Stimulated activated CD8-positive, alpha-beta memory T cell treated with anti-CD3 and anti-CD28 coated beads, Interleukin-12 subunit alpha, Interleukin-12 subunit beta, amount 100 ng/mL, for 24 hours (primary cell): ENCODE data around the gene SLC8B1.
A peak's percentile ranks its signal among the peaks of the same experiment; 100 is the strongest.

ENCODE experiments used
- DNase-seq: peaks from one replicate; pipeline ENCODE4 v3.0.0-alpha.2; 2020; ENCODE audit errors: extremely low read depth

SLC8B1 gene

DNA sequence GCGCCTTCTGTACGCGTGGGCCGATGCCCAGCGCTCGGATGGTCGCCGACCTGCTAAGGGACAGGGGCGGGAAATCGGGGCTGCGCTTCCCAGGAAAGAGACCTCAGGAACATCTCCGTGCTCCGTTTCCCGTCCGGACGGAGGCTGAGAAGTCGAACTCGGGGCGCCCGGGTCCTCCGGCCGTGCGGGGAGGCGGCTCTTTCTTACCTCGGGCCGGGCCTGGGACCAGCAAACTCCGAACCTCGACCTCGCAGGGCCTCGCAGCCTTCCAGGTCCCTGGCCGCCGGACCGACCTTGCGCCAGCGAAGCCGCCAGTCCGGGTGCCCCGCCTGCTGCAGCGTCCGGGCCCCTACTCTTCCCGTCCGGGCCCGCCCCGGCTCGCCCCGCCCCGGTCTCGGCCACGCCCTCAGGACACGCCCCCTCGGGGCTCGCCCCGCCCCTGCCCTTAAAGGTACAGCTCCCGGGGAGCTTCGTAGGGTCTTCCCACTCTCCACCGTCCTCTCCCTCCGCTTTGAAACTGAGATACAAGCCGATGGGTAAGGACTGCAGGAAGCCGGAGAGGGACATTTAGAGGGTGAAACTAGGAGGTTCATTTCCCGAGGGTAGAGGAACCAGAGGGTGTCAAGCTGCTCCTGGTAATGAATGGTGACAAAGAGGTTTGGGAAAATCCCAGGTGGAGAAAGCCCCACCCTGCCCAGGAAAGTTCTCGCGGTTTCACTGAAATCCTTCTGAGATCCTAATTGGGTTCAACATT lies at the start of gene SLC8B1:
SLC8B1 (minus strand) TSS at position 324 of the 754 bp plus-strand sequence. CDS start 2,231 bp downstream, outside the sequence.
- DNase-seq, result peak; percentile 63

DNA sequence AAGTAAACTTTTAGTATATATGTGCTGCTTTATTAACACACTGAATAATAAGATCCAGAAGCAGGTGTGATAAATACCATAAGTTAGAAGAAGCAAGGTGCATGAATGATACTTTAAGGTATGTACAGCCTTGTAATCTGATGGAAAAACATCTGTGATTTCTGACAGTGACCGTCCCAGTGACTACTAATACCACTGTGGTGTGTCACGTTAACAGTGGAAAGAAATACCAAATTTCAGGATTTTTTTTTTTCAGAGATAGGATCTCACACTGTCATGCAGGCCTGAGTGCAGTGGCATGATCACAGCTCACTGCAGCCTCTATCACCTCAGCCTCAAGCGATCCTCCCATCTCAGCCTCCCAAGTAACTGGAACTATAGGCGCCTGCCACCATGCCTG lies 47.3 kb upstream of the SLC8B1 start:
- no peak for DNase-seq

DNA sequence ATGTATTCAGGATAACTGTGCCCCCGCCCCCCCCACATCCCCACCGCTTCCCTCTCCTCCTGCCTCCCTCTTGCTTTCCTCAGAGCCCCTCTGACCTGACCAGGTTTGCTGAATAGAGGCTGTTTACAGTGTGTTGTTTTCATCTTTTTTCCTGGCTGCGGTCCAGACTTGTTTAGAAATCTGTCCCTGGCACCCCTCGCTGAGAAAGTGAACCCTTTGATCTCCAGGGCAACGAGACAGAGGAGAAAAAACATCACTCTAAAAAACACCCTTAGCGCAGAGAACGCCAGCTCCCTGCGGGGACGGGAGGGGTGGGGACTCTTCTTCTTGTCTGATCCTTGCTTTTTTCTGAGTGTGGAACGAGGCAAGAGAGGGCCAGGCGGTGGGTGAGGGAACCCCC lies 46.3 kb upstream of the SLC8B1 start:
- DNase-seq, result no peak

DNA sequence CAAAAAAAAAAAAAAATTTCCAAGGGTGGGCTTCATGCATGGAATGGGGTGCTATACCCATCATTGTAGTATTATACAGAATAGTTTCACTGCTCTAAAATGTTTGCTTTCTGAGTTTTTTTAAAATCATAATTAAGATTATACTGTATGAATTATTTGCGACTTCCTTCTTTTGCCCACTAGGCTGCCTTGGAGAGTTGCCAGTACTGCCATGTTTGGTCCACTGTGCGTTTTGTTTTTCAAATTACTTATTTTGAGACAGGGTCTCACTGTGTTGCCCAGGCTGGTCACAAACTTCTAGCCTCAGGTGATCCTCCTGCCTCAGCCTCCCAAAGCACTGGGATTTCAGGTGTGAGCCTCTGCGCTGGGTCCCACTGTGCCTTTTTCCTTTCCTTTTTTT lies 43.4 kb upstream of the SLC8B1 start:
- no peak for DNase-seq

DNA sequence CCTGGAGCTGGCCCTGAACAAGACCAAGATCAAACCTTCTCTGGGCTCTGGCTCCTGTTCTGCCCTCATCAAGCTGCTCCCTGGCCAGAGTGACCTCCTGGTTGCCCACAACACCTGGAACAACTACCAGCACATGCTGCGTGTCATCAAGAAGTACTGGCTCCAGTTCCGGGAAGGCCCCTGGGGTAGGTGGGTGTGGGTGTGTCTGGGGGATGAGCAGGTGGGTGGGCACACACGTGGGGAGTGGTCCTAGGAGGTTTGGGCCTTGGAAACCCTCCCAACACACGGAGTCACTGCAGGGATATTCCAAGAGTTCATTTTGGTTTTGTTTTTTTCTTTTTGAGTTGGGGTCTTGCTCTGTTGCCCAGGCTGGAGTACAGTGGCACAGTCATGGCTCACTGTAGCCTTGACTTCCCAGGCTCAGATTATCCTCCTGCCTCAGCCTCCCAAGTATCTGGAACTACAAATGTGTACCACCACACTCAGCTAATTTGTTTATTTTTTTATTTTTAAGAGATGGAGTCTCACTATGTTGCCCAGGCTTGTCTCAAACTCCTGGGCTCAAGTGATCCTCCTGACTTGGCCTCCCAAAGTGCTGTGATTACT lies 40.0 kb upstream of the SLC8B1 start:
- no peak for DNase-seq

DNA sequence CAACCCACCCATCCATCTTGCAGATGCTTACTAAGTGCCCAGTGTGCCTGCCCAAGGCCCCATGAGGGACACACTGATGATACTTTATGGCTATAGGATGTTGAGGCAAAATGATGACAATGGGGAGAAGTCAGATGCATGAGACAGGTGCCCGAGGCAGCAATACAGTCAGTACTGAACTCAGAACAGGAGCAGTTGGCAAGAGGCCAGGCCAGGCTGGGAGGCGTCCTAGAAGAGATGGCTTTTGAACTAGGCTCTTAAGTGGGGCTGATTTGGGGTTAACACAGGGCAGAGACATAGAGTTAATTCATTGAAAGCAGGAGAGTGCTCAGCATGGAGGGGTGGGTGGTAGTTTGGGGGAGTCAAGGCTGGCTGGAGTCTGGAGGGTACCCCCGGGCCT lies 39.1 kb upstream of the SLC8B1 start:
- no peak for DNase-seq

DNA sequence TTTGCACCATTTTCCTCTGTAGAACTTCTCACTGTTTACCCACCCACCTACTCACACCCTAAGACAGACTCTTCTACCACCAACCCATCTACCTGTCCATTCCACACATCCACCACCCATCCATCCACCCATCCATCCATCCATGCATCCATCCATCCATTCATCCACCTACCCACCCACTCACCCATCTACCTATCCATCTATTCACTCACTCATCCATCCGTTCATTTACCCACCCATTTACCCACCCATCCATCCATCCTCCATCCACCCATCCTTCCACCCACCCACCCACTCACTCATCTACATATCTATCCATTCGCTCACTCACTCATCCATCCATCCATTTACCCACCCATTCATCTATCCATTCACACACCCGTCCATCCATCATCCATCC lies 38.5 kb upstream of the SLC8B1 start:
- no peak for DNase-seq

DNA sequence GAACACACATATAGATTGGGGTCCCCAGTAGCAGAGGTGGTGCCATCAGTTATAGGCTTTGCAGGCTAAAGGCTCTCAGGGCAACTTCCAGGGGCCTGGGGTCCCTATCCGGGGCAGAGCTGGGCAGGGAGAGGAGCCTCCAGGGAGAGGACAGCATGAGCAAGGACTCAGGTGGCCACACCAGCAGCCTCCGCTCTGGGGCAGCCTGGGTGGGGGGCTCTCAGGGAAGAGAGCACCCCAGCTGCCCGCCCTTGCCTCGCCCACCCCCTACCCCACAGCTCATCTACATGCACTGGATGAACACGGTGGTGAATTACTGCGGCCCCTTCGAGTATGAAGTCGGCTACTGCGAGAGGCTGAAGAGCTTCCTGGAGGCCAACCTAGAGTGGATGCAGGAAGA lies 37.5 kb upstream of the SLC8B1 start:
- DNase-seq, result no peak

DNA sequence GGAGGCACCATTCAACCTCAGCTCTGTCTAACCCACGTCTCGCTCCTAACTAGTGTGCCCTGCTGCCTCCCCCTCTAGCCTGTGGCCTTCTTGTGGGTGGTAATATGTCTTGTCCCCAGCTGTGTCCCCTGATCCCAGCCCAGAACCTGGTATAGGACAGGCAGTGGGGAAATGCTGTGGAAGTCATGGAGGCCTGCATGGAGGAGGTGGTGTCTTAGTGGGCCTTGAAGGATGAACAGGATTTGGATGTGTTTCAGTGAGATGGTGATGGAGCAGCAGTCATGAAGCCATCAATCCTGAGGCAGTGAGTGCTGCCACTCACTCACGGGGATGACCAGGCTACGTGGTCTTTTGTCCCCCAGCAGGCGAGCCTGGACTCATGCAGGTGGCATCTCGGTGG lies 36.9 kb upstream of the SLC8B1 start:
- no peak for DNase-seq

DNA sequence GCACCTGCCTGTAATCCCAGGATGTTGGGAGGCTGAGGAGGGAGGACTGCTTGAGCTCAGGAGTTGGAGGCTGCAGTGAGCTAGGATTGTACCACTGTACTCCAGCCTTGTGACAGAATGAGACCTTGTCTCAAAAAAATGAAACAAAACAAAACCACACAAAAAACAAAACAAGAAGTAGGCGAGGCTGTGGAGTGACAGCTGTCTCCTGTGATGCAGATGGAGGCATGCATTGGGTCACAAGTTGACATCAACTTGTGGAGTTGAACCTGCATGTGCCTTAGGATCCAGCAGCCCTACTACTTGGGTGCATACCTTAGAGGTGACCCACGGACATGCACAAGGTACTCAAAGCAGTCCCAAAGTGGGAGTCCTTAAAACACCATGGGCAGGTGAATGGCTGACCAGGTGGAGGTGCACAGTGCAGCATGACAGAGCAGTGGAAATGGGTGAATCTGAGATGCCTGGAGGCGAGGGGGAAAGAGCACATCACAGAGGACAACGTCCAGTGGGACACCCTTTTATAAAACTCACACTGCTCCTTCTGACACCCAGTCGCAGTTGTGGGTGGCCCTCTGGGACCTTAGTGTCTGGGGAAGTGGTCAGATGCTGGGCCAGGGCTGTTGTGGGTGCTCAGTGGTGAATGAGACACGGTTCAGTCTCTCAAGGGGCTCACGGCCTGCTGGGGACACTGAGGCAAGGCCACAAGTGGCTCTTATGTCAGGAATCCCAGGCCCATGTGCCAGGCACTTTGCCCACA lies 36.2 kb upstream of the SLC8B1 start:
- DNase-seq, result no peak

DNA sequence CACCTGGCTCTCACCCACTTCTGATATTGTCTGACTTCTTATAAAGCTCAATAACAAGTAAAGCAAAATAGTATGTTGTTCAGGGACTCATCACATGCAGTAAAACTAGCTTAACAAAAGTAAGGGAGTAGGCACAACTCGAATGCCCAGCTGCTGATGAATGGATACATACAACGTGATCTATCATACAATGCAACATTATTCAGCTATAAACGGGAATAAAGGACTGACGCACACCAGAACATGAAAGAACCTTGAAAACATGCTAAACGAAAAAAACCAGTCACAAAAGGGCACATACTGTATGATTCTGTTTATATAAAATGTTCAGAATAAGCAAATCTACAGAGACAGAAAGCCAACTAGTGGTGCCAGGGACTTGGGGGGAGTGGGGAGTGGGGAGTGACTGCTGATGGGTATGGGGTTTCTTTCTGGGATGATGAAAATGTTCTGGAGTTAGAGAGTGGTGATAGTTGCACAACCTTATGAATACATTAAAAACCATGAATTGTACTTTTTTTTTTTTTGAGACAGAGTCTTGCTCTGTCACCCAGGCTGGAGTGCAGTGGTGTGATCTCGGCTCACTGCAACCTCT lies 34.6 kb upstream of the SLC8B1 start:
- DNase-seq, result no peak

DNA sequence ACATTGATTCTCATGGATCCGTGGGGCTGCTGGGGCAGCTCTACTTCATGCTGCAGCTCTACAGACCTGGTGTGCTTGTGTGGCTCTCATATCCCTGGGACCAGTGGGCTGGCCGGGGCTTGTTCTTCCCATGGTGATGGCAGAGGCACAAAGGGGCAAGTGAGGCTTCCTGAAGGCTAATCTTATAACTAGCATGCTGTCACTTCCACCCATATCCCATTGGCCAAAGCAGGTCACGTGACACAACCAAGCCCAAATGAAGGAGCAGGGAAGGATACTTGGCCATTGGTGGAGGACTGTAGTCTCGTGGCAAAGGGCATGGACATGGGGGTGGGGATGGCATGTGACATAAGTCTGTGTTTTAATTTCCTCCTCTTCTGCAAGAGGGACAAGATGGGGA lies 33.4 kb upstream of the SLC8B1 start:
- no peak for DNase-seq

DNA sequence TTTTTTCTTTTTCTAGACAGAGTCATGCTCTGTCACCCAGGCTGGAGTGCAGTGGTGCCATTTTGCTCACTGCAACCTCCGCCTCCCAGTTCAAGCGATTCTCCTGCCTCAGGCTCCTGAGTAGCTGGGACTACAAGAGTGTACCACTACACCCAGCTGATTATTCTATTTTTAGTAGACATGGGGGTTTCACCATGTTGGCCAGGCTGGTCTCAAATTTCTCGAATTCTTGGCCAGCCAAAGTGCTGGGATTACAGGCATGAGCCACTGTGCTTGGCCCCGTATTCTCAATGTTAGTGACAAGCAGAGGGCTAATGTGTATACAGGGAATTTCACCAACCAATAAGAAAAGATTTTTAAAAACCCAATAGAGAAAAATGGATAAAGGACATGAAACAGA lies 31.9 kb upstream of the SLC8B1 start:
- DNase-seq, result no peak

DNA sequence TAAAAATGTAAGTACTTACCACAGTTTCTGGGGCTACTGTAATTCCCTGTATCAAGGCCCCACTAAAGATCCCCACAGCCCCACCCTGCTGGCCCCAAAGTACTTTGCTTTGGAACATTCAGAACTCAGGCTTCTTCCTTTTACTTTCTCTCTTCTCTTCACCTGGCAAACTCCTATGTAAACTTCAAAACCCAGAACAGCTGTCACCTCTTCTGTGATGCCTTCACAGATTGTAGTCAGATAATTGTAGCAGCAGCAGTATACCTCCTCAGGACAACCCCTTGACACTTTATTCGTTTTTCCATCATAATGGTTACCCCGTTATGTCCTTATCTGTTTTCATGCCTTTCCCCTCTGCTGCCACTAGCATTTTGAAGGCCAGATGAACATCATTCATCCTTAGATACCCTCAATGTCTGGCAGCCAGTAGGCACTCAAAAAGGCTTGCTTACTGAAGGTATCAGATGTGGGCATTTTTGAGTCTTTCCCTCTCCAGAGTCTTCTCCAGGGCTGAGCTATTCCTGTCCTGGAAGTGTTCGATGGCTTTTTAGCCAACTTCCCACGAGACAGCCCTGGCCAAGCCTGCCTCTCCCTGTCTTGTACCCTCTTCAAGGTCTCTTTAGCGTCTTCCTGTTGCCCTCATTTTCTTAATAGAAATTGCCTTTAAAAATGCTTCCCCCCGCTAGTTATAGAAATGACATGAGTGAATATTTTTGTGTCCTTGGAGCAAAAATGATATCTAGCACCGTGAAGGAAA lies 30.9 kb upstream of the SLC8B1 start:
- no peak for DNase-seq

DNA sequence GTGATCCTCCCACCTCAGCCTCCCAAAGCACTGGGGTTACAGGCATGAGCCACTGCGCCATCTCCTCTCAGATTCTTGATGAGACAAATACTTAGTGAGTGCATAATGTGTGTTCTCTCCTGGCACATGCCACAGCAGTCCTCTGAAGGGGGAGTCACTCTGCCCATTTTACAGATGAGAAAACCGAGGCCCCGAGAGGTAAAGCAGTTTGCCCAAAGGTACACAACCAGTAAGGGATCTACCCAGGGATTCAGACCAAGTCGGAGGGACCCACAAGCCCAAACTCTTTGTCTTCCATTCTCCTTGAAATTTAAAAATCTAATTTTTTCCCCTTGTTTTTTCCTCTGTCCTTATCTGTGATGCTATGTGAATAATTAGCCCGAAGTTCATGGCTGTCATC lies 29.8 kb upstream of the SLC8B1 start:
- DNase-seq, result no peak

DNA sequence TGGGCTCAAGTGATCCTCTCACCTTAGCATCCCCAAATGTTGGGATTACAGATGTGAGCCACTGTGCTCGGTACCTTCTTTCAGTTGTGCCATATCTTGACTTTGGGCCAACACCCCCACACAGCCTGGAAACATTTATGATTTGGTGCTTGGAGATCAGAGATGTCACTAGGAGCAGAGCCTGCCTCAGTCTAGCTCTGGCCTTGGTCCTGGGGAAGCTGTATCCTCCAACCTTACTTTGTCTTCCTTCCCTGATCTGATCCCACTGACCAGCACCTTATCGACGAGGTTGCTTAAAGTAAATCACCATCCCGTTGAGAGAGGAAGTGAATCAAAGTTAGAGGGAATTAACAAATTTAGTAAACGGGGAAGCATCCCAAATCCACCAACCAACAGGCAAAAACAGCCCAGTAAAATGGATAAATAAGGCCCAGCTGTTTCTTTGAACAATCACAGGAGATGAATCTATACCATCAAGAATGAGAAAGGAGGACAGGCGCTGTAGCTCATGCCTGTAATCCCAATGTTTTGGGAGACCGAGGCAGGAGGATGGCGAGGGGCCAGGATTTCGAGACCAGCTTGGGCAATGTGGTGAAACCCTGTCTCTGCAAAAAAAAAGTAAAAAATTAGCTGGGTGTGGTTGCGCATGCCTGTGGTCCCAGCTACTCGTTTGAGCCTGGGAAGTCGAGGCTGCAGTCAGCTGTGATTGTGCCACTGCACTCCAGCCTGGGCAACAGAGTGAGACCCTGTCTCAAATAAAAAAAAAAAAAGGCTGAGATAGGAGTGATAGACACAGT lies 26.9 kb upstream of the SLC8B1 start:
- DNase-seq, result no peak

DNA sequence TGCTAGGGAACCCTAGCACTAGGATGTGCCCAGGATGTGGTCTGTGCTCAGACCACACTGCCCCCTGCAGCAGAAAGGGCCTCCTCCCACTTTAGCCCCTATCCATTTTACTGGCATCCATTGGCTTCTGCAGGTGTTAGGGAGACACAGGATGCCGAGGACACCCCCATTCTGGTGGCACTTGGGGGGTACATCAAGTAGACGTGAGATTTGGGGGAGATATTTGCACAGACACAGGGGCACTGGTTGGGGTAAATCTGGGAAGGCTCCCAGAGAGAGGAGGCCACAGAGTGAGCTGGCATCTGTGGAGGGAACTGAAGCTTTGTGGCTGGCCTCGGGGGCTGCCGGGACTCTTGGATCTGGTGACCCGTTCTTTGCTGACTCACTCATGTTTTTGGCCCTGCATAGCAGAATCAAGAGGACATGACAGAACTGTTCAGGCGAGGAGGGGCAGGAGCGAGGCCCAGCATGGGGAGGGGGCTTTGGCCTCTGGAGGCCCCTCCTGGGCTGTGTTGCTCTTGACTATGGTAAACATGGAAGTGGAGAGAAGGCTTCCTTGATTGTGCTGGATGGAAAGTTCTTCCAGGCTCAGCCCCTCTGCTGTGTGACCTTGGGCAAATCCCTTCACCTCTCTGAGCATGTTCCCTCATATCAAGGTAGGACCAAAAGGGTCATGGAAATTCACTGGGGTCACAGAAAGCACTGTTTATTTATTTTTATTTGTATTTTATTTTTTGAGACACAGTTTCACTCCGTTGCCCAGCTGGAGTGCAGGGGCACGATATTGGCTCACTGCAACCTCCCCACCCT lies 25.2 kb upstream of the SLC8B1 start:
- DNase-seq, result no peak

DNA sequence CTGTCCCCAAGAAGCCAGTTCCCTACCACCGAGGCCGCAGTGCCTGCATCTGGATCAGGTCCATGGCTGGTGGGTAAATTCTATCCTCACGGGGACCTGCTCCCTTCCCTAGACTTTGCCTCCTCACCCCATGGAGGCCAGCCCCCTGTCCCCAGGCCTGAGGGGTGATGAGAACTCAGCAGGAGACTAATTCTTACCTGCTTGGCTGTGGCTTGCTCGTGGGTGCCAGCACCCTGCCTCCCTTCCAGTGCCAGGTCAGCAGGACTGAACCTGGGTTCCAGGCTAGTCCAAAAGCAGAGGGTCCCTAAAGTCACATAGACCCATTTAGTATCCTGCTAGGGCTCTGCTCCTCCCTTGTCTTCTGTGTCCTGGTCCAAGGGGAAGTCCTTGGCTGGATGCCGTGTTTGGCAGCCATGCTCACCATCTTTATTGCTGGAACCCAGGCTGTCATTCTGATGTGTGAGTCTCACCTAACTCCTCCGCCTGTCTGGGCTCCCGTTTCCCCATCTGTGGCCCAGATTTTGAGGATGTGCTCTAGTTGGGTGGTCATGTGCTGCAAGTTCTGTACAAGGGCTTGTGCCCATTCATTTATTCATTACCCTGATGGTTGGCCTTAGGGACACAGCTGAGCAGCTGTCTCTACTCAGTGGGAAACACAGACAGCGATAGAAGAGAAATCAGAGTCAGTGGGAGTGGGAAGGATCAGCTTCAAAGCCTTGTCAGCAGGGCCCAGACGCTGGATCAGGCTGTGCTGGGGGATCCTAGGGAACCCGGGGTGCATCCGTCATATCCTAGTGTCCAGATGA lies 24.4 kb upstream of the SLC8B1 start:
- no peak for DNase-seq

DNA sequence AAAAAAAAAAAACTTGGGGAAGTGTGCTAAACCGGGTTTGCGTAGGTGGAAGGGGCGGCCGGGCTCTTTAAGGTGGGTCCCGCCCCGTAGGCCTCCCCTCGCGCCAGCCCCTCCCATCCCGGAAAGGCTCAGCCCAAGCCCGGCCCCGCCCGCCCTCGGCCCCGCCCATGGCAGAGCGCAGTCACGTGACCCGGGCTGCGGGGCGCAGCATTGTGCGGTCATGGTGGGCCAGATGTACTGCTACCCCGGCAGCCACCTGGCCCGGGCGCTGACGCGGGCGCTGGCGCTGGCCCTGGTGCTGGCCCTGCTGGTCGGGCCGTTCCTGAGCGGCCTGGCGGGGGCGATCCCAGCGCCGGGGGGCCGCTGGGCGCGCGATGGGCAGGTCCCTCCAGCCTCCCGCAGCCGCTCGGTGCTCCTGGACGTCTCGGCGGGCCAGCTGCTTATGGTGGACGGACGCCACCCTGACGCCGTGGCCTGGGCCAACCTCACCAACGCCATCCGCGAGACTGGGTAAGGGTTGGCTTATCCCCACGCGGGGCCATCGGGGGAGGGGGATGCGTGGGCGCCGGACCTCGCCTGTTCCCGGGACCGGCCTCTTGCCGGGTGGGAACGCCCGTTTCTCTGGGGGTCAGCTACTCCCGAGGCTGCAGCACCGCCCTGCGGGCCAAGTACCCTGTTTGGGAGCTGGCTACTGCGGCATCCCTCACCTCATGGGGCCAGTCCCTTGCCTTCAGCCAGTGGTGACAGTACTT lies 23.6 kb upstream of the SLC8B1 start, which contains the start of gene PLBD2:
PLBD2 (plus strand) TSS at position 207 of the 752 bp plus-strand sequence; CDS start at position 221, 14 bp downstream.
- peak; percentile 87 for DNase-seq
